Measurements from ENCODE around the gene MLST8.

The MLST8 gene

DNA sequence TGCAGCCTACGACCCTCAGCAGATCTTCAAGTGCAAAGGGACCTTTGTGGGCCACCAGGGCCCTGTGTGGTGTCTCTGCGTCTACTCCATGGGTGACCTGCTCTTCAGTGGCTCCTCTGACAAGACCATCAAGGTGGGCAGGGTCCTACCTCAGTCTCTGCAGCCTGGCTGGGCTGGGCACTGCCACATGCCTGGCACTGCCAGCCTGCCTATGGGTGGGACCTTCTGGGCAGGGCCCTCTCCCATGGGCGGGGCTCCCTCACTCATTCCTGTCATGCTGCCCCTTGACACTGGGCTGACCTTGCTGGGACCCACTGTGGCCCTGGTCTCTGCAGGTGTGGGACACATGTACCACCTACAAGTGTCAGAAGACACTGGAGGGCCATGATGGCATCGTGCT lies 31.3 kb upstream of the MLST8 start:
- DNase-seq: no peak

- no peak for DNase-seq
Observed at GRCh38 chr16:2174396-2175131, 30.7 kb upstream of the MLST8 start.

DNA sequence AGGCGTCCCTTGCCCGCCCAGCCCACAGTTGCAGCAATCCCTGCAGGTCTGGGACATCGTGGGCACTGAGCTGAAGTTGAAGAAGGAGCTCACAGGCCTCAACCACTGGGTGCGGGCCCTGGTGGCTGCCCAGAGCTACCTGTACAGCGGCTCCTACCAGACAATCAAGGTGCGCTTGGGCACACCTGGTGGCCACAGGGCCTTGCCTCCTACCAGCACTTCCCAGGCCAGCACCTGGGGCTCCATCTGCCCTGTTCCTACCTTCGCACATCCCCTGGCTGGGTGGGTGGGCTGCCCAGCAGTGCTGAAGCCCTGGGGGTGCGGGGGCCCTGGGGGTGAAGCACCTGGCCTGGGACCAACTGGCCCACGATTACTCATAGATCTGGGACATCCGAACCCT lies 29.8 kb upstream of the MLST8 start:
- no peak for DNase-seq

DNA sequence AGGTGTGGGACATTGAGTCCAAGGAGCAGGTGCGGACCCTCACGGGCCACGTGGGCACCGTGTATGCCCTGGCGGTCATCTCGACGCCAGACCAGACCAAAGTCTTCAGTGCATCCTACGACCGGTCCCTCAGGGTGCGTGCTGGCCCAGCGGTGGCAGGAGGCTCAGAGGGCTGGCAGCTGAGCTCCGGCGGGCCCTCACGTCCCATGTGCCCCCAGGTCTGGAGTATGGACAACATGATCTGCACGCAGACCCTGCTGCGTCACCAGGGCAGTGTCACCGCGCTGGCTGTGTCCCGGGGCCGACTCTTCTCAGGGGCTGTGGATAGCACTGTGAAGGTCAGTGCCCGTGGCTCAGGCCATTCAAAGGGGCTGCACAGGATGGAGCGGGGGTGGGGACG lies 29.2 kb upstream of the MLST8 start:
- DNase-seq: no peak

DNA sequence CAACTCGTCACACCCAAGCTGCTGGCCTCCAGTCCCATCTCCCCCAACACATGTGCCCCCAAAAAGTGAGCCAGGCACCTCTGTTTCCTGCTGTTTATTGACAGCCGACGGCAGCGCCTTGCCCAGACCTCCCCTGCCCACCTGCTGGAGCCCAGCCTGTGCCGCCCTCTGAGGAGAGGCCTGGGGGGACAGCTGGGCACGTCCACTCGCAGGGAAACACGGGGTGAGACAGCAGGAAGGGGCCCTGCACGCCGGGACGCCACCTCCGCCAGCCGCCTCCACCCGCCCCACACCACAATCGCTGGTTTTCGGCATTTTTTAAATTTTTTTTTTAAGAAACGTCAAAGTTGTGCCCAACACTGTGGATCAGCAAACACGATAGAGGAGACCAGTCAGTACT lies 28.2 kb upstream of the MLST8 start:
- DNase-seq: no peak

GRCh38 chr16:2177561-2177960 lies 27.7 kb upstream of the MLST8 start:
- no peak for DNase-seq

GRCh38 chr16:2178321-2179106 lies 26.7 kb upstream of the MLST8 start:
- peak; percentile 34 to 47 for DNase-seq

DNA sequence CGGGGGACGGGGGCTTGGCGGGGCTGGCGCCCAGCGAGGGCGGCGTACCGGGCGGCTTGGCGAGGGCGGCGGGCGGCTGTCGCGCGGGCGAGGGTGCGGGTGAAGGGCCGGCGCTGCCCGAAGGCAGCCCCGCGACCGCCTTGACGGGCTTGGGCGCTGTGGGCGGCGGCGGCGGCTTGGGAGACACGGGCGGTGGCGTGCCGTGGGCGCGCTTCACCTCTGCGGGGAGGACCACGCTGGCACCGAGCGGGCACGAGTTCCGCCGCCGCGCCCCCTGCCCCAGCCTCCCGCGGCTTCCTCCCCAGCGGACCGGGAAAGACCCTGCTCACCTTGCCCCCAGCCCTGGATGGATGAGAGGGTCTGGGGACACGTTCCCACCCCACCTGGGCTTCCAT lies 26.1 kb upstream of the MLST8 start:
- DNase-seq: no peak

- no peak for DNase-seq
Observed at GRCh38 chr16:2179576-2179975, 25.7 kb upstream of the MLST8 start.

DNA sequence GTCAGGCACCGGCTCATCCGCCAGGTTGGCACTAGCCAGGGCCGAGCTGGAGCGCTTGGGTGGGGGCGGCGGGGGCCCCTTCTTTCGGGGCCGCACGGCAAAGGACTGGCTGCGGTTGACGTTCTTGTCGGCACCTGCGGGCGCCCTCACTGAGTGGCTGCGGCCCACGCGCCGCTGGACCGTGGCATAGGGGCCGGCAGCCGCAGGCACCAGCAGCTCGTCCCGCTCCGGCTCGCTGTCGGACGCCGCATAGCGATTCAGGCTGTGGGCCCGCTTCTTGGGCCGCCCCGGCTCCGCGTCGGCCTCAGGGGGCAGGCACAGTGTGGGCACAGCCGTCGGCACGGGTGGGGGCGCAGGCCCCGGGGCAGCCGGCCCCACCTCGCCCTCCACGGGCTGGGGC lies 24.8 kb upstream of the MLST8 start:
- no peak for DNase-seq

DNA sequence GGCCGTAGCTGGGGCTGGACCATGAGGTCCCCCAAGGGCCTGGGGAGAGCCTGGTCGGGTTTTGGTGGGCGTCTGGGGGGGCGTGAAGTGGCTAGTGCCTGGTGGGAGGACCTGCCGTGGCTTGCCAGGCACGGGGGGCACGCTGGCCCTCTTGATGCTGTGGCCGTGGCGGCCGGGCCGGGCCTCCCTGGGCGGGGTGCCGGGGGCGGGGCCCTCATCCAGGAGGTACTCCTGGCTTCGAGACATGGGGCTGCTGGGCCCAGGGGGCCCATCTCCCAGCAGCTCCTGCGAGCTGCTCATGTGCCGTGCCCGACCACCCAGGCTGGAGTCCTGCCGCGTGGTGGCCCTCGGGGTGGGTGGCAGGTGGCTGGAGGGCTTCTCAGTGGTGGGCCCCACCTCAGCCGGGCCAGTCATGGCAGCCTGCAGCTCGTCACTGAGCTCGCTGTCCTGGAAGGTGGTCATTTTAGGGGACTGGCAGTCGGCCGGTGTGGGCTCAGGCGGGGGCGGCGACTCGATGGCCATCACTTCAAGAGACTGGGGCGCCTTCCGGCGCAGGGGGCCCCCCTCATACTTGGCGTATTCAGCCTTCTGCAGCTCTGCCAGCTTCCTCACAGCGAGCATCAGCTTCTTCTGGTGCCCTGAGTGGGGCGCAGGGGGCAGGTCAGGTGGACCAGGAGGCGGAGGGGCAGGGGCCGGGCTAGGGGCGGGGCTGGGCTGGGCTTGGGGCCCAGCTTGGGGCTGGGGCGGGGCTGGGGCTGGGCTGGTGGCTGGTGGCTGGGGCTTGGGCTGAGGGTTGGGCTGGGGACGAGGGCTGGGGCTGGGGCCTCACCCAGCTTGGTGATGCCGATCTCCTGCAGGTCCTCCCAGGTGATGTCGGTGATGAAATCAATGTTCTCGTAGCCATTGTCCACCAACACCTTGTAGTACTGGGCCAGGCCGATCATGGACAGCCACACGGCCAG lies 24.0 kb upstream of the MLST8 start:
- DNase-seq: no peak

DNA sequence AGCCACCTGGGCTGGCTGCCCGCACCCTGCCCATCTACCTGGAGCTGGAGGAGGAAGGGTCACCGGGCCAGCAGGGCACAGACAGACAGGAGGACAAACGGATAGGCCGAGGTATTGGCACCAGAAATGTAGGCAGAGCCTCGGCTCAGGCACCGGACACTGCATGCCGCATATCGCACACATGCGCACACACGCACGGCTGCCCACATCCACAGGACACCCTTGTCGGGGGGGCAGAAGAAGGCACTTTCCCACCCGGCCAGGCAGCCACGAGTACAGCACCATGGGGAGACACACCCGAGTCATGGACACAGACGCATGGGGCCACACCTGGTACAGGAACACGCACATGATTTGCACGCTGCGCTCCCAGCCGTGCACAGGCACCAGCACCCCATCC lies 23.3 kb upstream of the MLST8 start:
- DNase-seq: no peak

DNA sequence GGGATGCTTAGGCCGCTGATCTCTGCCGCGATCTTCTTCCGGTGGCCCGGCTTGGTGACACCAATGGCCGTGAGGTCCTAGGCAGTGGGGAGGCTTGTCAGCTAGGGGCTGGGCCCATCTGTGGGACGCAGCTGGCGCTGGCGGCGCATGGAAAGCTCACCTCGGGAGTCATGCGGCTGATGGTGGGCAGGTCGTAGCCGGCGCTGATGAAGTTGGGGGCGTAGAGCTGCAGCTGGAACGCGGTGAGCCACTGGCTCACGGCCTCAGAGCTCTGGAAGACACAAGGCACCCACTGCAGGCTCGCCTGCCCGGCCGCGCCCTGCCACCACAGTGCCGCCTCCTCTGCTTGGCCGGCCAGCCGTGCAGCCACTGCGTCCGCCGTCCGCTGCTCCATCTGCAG lies 21.6 kb upstream of the MLST8 start:
- DNase-seq: no peak

DNA sequence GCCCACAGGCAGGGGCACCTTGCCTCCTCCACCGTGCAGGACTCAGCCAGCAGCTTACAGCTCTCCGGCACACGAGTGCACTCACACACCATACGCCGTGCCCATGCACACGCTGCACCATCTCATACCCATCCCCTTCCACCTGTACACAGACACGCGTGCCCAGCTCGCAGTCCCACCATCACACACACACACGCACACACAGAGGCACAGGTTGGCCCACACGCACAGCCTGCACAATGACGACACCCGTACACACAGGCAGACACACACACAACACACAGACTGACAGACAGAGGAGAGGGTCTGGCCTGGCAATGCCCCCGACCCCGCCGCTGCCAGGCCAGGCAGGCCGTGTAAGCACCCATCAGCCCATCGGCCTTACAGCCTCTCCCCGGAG lies 20.9 kb upstream of the MLST8 start:
- DNase-seq: no peak

DNA sequence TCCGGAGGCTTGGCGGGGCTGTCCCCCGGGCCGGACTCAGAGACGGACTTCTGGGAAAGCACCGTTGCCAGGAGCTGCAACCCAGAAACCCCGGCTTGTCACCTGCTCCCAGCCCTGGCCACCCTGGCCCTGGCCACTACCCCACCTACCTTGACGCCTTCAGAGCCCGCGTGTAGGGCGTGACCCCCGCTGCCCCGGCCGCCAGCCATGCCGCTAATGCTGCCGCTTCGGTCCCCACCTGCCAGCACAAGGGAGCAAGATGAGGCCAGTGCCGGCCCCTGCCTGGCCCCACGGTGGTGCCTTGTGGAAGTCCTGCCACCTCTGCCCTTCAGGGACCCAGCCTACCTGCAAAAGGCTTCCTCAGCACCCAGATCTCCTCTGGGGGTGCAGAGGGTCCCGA lies 20.3 kb upstream of the MLST8 start:
- no peak for DNase-seq

DNA sequence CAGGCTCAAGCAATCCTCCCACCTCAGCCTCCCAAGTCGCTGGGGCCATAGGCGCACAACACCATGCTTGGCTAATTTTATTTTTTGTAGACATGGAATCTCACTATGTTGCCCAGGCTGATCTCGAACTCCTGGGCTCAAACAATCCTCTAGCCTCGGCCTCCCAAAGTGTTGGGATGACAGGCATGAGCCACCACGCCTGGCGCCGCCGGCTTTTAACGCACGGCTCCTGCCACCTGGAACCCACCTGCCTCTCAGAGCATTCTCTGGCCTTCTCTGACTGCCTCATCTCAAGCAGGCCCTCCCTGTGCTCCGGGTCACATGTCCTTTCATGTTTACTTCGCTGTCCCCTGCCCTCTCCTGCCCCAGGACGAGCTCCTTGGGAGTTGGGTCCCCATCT lies 19.2 kb upstream of the MLST8 start:
- DNase-seq: no peak

DNA sequence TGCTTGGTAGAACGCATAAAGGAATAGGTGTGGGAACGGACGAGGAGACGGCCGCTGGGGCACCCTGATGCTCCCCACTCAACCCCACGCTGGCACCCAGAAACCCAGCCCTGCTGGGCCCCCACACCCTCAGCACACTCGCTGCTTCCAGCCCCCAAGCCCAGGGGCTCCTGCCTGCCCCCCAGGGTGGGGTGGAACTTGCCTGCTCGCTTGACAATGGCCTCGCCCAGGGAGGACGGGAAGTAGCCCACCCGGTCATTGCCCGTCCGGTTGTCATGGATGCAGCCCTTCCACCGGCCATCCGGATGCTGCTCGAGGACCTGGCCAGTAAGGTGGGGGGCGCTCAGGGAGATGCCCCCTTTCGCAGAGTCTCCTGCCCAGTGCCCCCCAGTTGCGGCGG lies 18.7 kb upstream of the MLST8 start:
- no peak for DNase-seq

DNA sequence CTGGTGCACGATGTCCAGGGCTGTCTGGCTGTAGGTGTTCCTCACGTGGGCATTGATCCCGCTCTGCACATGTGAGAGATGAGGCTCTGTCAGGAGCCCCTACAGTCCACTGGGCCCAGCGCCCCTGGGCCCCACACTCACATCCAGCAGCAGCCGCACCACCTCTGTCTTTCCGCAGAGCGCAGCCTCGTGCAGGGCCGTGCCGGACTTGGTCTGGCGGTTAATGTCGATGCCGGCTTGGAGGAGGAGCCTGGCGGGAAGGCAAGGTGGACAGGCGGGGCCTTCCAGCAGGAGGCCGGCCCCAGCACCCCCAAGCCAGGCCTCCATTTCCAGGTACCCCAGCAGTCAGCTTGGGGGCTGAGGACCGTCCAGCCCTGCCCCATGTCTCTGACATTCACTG lies 18.0 kb upstream of the MLST8 start:
- no peak for DNase-seq

- no peak for DNase-seq
Observed at GRCh38 chr16:2188395-2188794, 16.9 kb upstream of the MLST8 start.

GRCh38 chr16:2189252-2189893 lies 15.9 kb upstream of the MLST8 start:
- DNase-seq: no peak

DNA sequence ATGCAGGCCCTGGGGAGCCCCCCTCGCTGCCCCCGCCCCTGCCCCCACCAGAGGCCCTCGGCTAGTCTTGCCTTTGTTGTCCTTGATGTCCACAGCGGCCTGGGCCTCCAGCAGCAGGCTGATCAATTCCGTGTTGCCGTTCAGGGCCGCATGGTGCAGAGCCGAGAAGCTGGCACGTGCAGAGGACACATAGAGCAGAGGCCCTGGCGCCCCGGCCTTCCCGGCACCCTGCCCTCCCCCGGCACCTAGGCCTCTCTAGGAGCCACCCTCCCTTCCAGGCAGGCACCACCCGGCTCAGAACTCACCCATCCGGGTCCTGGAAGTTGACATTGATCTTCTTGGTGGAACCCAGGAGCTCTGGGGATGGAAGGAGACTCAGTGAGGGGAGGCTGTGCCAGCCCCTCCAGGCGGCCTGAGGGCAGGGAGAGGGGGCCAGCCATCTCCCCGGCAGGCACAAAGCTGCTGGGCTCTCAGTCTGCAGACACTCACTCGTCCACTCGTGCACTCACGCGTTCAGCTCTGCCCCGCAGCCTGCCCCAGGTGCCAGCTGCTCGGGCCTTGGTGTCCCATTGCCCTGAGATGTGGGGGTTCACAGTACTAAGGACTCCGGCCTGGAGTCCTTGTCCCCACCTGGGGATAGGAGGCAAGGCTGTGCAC lies 15.1 kb upstream of the MLST8 start:
- no peak for DNase-seq

DNA sequence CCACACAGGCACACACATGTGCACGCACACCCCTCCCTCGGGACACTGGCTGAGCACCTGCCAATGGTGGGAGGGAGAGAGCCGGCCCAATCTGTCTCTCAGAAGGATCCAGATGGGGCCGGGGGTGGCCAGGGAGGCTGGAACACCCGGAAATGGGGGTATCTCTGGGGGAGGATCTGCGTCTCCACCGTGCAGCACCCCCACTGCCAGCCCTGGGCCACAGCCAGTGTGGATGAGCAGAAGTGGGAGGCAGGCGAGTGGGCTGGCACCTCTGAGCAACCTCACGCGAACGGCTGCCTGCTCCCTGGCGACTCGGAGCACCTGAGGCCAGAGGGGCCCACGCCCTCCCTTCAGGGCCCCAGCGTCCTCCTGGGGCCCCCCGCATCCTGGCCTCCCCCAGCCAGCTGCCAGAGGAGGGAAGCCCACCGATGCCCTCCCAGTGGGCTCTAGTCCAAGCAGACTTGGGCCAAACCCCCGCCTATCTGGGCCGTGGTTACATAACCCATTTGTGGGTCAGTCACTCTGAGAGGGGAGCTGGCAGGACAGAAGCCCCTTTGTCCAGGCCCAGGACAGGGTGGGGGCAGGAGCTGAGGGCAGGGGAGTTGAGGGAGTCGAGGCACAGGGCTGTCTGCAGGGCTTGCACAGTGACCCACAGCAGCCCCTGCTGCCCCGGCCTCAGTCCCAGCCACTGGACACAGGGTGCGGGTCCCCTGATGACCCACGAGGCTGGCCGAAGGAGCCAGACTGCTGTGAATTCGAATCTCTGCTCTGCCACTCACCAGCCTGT lies 14.4 kb upstream of the MLST8 start:
- no peak for DNase-seq
